C4-2B (cell line): Measurements from ENCODE around the gene CUX1.

Experiments
- ZFX ChIP-seq: fragments of 450-650 bp; IDR thresholded peaks from 2 replicates; pipeline ENCODE4 v1.6.1; 2017
- TF ChIP-seq, protein P1 (sequence below): fragments of 450-650 bp; conservative IDR thresholded peaks from 2 replicates; pipeline ENCODE4 v1.5.1; 2017; ENCODE audit warnings: mild to moderate bottlenecking

DNA sequence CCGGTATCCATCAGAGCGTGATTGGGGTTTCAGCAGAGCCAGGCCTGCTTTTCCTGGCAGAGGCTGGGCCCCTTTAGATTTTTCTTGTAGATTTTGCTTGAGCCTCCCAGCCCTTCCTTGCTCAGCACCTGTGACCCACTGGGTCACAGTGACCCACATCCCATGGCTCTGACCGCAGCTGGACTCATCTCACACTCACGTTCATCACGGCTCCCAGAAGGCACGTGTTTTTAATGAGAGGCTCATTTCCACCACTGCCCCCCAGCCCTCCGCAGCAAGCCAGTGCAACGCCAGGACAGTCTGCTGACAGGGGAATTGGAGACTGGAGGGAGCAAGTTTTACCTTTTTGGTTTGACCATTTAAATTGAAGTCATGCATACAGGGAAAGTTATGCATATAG is 155.7 kb downstream of the CUX1 start:
- TF ChIP-seq, protein P1, sequence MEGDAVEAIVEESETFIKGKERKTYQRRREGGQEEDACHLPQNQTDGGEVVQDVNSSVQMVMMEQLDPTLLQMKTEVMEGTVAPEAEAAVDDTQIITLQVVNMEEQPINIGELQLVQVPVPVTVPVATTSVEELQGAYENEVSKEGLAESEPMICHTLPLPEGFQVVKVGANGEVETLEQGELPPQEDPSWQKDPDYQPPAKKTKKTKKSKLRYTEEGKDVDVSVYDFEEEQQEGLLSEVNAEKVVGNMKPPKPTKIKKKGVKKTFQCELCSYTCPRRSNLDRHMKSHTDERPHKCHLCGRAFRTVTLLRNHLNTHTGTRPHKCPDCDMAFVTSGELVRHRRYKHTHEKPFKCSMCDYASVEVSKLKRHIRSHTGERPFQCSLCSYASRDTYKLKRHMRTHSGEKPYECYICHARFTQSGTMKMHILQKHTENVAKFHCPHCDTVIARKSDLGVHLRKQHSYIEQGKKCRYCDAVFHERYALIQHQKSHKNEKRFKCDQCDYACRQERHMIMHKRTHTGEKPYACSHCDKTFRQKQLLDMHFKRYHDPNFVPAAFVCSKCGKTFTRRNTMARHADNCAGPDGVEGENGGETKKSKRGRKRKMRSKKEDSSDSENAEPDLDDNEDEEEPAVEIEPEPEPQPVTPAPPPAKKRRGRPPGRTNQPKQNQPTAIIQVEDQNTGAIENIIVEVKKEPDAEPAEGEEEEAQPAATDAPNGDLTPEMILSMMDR, result no peak
- TF ChIP-seq ZFX, result no peak
